Neural progenitor cell (in vitro differentiated cells): ENCODE data around the gene CFAP70. TPM values are rescaled to one million over a fixed set of nuclear protein-coding genes. Genes with fewer than 3 reads are reported as not detected.

Experiments
- DNase-seq: peaks from one replicate; pipeline ENCODE4 v3.0.0-alpha.2; 2016; ENCODE audit warnings: low spot score
- H2AFZ ChIP-seq: fragments of 200-600 bp; sonication (generic); replicated peaks from 2 replicates; pipeline ENCODE4 v1.6.1; 2016; ENCODE audit warnings: antibody characterized with exemption
- H3F3A ChIP-seq: fragments of 200-600 bp; sonication (generic); 2 replicates; pipeline ENCODE4 v1.6.1; 2016; ENCODE audit warnings: antibody characterized with exemption, low read depth
- H3K27ac ChIP-seq: fragments of 200-600 bp; sonication (generic); 2 replicates; pipeline ENCODE4 v1.5.1; 2016; ENCODE audit warnings: mild to moderate bottlenecking
- H3K27me3 ChIP-seq: fragments of 200-600 bp; sonication (generic); 2 replicates; pipeline ENCODE4 v1.6.1; 2016; ENCODE audit warnings: mild to moderate bottlenecking, moderate library complexity
- H3K36me3 ChIP-seq: fragments of 200-600 bp; sonication (generic); 2 replicates; pipeline ENCODE4 v1.5.1; 2016
- H3K4me1 ChIP-seq: fragments of 200-600 bp; sonication (generic); 2 replicates; pipeline ENCODE4 v1.6.1; 2016; ENCODE audit warnings: mixed run types
- H3K4me2 ChIP-seq: fragments of 200-600 bp; sonication (generic); 2 replicates; pipeline ENCODE4 v1.6.1; 2016
- H3K4me3 ChIP-seq: fragments of 200-600 bp; sonication (generic); 2 replicates; pipeline ENCODE4 v1.5.1; 2016
- H3K79me2 ChIP-seq: fragments of 200-600 bp; sonication (generic); 2 replicates; pipeline ENCODE4 v1.6.1; 2016; ENCODE audit warnings: low read depth
- H3K9ac ChIP-seq: fragments of 200-600 bp; sonication (generic); 2 replicates; pipeline ENCODE4 v1.6.1; 2016
- H3K9me3 ChIP-seq: fragments of 200-600 bp; sonication (generic); 2 replicates; pipeline ENCODE4 v1.5.1; 2016; ENCODE audit warnings: low read depth
- H4K20me1 ChIP-seq: fragments of 200-600 bp; sonication (generic); 2 replicates; pipeline ENCODE4 v1.6.1; 2016; ENCODE audit warnings: low read depth
- H3K27ac Mint-ChIP-seq: 3 replicates; pipeline ENCODE4 v1.8.0; 2021; ENCODE audit warnings: mixed read lengths
- H3K27me3 Mint-ChIP-seq: 2 replicates; pipeline ENCODE4 v1.8.0; 2022; ENCODE audit warnings: low read depth, mild to moderate bottlenecking, inconsistent platforms, moderate library complexity, mixed read lengths; ENCODE audit not compliant: insufficient read depth
- H3K36me3 Mint-ChIP-seq: 3 replicates; pipeline ENCODE4 v1.8.0; 2021; ENCODE audit warnings: mixed read lengths
- H3K4me1 Mint-ChIP-seq: 3 replicates; pipeline ENCODE4 v1.8.0; 2021; ENCODE audit warnings: mixed read lengths
- H3K4me3 Mint-ChIP-seq: 3 replicates; pipeline ENCODE4 v1.8.0; 2021; ENCODE audit warnings: mild to moderate bottlenecking, moderate library complexity, mixed read lengths
- H3K9me3 Mint-ChIP-seq: 3 replicates; pipeline ENCODE4 v1.8.0; 2020; ENCODE audit warnings: mixed read lengths
- EZH2 ChIP-seq: fragments of 200-600 bp; sonication (generic); IDR thresholded peaks from 2 replicates; pipeline ENCODE4 v1.6.1; 2017; ENCODE audit warnings: antibody characterized with exemption, mild to moderate bottlenecking, moderate library complexity
- EZH2phosphoT487 ChIP-seq: fragments of 200-600 bp; sonication (generic); IDR thresholded peaks from 2 replicates; pipeline ENCODE4 v1.6.1; 2017; ENCODE audit warnings: antibody characterized with exemption
- total RNA-seq: library from RNA; depleted of rRNA; stranded (reverse); fragments of >200 nt; gene quantifications from 2 replicates; pipeline ENCODE4 v1.2.3, GENCODE V29; 2015; ENCODE audit warnings: low replicate concordance
- TF ChIP-seq, protein P1 (sequence below): fragments of 200-600 bp; sonication (generic); IDR thresholded peaks from 2 replicates; pipeline ENCODE4 v1.5.1; 2017; ENCODE audit warnings: antibody characterized with exemption, mild to moderate bottlenecking

CFAP70 gene
- total RNA-seq, 1 donor from 2014 or later = 1.7 TPM

DNA sequence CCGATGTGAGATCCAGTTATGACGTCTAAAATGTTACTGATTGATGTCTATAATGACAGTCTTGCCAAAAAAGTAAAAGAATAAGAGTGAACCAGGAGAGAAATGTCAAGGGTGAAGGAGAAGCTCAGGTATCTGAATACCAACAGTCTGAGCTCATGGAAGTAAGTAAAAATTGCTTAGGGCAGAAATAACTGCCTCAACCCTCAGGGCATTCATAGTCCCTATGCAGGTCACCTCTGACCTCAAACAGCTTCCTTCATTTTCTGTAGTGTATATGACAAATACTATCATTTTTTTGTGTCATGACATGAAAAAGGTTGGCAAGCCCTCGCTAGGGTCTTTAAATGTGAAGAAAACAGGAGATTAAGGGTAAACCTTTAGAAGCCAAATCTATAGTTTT is 65.2 kb downstream of the CFAP70 start:
- no peaks in the 10 kb centered on the region for H3K36me3 Mint-ChIP-seq
- no peaks in the 10 kb centered on the region for H3K27me3 Mint-ChIP-seq
- H3K4me1 ChIP-seq = no peaks in the 10 kb centered on the region
- no peak overlapping the region for H3K4me3 ChIP-seq
- no peak overlapping the region for H3K4me3 Mint-ChIP-seq
- H3K36me3 ChIP-seq = no peaks in the 10 kb centered on the region
- no peak overlapping the region for H3K27ac Mint-ChIP-seq
- no peaks in the 10 kb centered on the region for H3F3A ChIP-seq
- no peaks in the 10 kb centered on the region for H3K4me1 Mint-ChIP-seq
- no peaks in the 10 kb centered on the region for H3K9me3 Mint-ChIP-seq
- H3K27ac ChIP-seq = no peak overlapping the region
- H3K9me3 ChIP-seq = no peaks in the 10 kb centered on the region
- H3K27me3 ChIP-seq = peaks cover 4% of the 10 kb centered on the region
- no peak overlapping the region for H3K4me2 ChIP-seq
- TF ChIP-seq EZH2phosphoT487 (no peak), EZH2 (no peak)
- TF ChIP-seq, protein P1, sequence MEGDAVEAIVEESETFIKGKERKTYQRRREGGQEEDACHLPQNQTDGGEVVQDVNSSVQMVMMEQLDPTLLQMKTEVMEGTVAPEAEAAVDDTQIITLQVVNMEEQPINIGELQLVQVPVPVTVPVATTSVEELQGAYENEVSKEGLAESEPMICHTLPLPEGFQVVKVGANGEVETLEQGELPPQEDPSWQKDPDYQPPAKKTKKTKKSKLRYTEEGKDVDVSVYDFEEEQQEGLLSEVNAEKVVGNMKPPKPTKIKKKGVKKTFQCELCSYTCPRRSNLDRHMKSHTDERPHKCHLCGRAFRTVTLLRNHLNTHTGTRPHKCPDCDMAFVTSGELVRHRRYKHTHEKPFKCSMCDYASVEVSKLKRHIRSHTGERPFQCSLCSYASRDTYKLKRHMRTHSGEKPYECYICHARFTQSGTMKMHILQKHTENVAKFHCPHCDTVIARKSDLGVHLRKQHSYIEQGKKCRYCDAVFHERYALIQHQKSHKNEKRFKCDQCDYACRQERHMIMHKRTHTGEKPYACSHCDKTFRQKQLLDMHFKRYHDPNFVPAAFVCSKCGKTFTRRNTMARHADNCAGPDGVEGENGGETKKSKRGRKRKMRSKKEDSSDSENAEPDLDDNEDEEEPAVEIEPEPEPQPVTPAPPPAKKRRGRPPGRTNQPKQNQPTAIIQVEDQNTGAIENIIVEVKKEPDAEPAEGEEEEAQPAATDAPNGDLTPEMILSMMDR = no peak
- no peak overlapping the region for H3K9ac ChIP-seq
- no peaks in the 10 kb centered on the region for H3K79me2 ChIP-seq
- H2AFZ ChIP-seq = no peak overlapping the region
- H4K20me1 ChIP-seq = no peaks in the 10 kb centered on the region
- no peak for DNase-seq

DNA sequence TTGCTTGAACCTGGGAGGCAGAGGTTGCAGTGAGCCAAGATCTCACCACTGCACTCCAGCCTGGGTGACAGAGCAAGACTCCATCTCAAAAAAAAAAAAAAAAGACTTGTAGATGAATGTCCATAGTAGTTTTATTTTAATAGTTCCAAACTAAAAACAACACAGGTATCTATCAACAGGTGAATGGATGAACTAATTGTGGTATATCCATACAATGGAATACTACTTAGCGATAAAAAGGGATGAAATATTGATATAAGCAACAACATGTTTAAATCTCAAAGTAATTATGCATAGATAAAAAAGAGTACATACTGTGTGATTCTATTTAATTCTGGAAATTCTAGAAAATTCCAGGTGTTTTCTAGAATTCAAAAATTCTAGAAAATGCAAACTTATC is 68.7 kb downstream of the CFAP70 start:
- Mint-ChIP-seq H3K27me3 (no peaks in the 10 kb centered on the region), H3K9me3 (no peaks in the 10 kb centered on the region), H3K4me1 (no peaks in the 10 kb centered on the region), H3K4me3 (no peak overlapping the region), H3K27ac (no peak overlapping the region), H3K36me3 (no peaks in the 10 kb centered on the region)
- H3K9me3 ChIP-seq = no peaks in the 10 kb centered on the region
- TF ChIP-seq EZH2phosphoT487 = no peak
- no peak for TF ChIP-seq EZH2
- TF ChIP-seq, protein P1 = no peak
- no peaks in the 10 kb centered on the region for H3K27me3 ChIP-seq
- no peak overlapping the region for H3K4me2 ChIP-seq
- no peak overlapping the region for H3K9ac ChIP-seq
- H3K27ac ChIP-seq = no peak overlapping the region
- no peaks in the 10 kb centered on the region for H3K4me1 ChIP-seq
- no peaks in the 10 kb centered on the region for H3F3A ChIP-seq
- H3K79me2 ChIP-seq = no peaks in the 10 kb centered on the region
- no peaks in the 10 kb centered on the region for H4K20me1 ChIP-seq
- no peaks in the 10 kb centered on the region for H3K36me3 ChIP-seq
- no peak for DNase-seq
- no peak overlapping the region for H2AFZ ChIP-seq
- no peak overlapping the region for H3K4me3 ChIP-seq

DNA sequence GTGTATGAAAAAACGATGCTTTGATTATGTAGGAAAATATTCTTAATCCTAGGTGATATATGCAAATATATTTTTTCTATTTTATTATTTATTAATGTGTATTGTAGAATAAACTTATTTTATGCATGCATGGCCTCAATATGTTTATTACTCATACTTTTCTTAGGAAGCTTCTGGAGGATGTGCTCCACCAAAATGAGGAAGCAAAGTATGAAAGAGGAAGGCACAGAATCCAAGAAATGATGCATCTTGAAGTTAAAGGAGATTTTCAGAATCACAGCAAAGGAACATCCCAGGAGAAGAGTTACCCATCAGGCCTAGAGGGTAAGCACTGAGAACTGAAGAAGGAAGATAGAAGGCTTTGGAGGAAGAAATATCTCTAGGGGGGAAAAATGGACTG is 71.2 kb downstream of the CFAP70 start:
- no peaks in the 10 kb centered on the region for H3F3A ChIP-seq
- no peak overlapping the region for H2AFZ ChIP-seq
- no peaks in the 10 kb centered on the region for H3K36me3 ChIP-seq
- no peak overlapping the region for H3K4me2 ChIP-seq
- no peaks in the 10 kb centered on the region for H3K27me3 ChIP-seq
- TF ChIP-seq, protein P1 = no peak
- no peak for TF ChIP-seq EZH2
- no peak for TF ChIP-seq EZH2phosphoT487
- Mint-ChIP-seq H3K9me3 (no peaks in the 10 kb centered on the region), H3K27ac (no peak overlapping the region), H3K36me3 (no peaks in the 10 kb centered on the region), H3K4me3 (no peak overlapping the region), H3K4me1 (no peaks in the 10 kb centered on the region), H3K27me3 (no peaks in the 10 kb centered on the region)
- H3K27ac ChIP-seq = no peak overlapping the region
- H3K9me3 ChIP-seq = no peaks in the 10 kb centered on the region
- H3K9ac ChIP-seq = no peak overlapping the region
- no peaks in the 10 kb centered on the region for H4K20me1 ChIP-seq
- no peaks in the 10 kb centered on the region for H3K79me2 ChIP-seq
- no peak for DNase-seq
- H3K4me3 ChIP-seq = no peak overlapping the region
- no peaks in the 10 kb centered on the region for H3K4me1 ChIP-seq

DNA sequence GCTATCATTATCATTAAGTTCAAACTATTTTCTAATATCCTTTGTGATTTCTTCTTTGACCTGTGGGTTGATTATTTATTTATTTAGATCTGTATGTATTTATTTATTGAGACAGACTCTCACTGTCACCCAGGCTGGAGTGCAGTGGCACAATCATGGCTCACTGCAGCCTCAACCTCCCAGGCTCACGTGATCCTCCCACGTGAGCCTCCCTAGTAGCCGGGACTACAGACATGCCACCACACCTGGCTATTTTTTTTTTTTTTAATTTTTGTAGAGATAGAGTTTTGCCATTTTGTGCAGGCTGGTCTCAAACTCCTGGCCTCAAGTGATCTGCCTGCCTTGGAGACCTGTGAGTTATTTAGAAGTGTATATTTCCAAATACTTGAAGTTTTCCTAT is 77.6 kb downstream of the CFAP70 start:
- H3K27me3 Mint-ChIP-seq = no peaks in the 10 kb centered on the region
- Histone ChIP-seq H3K79me2 (no peaks in the 10 kb centered on the region), H4K20me1 (no peaks in the 10 kb centered on the region), H3K4me1 (no peaks in the 10 kb centered on the region), H3K4me2 (no peak overlapping the region), H3K9me3 (no peaks in the 10 kb centered on the region), H3K27ac (no peak overlapping the region), H3K27me3 (no peaks in the 10 kb centered on the region), H3K36me3 (no peaks in the 10 kb centered on the region), H3K9ac (no peak overlapping the region), H3F3A (no peaks in the 10 kb centered on the region), H2AFZ (no peak overlapping the region), H3K4me3 (no peak overlapping the region)
- DNase-seq = no peak
- no peaks in the 10 kb centered on the region for H3K4me1 Mint-ChIP-seq
- H3K36me3 Mint-ChIP-seq = no peaks in the 10 kb centered on the region
- TF ChIP-seq, protein P1 = no peak
- TF ChIP-seq EZH2phosphoT487 (no peak), EZH2 (no peak)
- H3K27ac Mint-ChIP-seq = no peak overlapping the region
- no peak overlapping the region for H3K4me3 Mint-ChIP-seq
- no peaks in the 10 kb centered on the region for H3K9me3 Mint-ChIP-seq
